Stimulated activated CD8-positive, alpha-beta memory T cell treated with anti-CD3 and anti-CD28 coated beads, Interleukin-7, amount 100 ng/mL, for 24 hours (primary cell): ENCODE results near the gene TEX29.

Experiments
- DNase-seq: peaks from one replicate; pipeline ENCODE4 v3.0.0-alpha.2; 2020; ENCODE audit warnings: low read depth

Gene TEX29

DNA sequence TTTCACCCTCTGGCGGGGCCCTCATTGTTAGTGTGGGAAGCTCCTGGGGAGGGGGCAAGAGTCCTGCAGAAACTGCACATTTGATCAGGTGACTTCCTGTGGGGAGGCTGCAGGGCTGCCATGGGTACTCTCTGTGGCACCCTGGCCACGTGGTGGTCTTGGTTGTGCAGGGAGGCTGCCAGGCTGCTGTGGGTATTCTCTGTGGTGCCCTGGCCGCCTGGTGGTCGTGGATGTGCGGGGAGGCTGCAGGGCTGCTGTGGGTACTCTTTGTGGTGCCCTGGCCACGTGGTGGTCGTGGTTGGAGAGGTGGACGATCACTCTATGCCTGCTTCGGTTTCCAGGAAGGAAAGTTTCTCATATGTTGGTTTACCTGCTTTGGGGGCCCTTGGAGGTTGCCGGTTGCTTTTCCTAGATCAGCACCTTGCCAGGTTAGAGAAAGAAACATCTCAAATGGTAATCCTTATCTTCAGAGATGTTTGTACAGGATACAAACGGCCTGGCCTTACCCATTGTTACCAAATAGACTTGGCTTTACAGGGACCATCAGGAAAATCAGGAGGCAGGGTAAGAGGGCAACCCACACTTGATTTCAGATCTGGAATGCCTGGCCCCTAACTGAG, 22.9 kb downstream of the TEX29 start:
- DNase-seq, result no peak

DNA sequence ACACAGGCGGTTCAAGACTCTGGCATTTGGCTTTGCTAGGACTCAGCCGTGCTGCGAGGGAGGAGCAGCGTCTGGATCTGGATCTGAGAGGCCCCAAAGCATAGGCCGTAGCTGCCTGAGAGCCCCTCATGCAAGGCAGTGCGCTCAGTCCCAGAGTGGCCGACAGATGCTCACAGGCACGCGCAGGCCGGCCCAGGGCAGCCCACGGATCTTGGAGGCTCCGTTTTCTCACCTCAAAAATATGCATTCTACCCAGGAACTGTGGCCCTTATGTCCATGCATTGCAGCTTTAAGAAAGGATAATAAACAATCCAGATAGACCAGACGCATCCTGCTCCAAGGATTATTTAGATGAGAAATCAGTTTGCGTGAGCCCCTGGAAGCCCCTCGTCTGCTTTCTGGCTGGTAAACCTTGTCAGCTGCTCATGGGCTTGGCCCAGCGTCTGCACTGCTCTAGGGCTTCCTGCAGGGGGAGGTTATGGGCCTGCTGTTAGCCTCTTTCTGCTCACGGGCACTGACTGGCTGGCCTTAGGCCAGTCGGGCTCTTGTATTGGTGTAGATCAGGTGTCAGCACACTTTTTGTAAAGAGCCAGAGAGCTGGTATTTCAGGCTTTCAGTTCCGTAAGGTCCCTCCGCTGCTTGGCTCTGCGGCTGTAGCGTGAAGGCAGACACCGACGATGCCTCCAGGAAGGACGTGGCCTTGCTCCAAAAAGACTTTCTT, 24.2 kb downstream of the TEX29 start:
- DNase-seq, result no peak

DNA sequence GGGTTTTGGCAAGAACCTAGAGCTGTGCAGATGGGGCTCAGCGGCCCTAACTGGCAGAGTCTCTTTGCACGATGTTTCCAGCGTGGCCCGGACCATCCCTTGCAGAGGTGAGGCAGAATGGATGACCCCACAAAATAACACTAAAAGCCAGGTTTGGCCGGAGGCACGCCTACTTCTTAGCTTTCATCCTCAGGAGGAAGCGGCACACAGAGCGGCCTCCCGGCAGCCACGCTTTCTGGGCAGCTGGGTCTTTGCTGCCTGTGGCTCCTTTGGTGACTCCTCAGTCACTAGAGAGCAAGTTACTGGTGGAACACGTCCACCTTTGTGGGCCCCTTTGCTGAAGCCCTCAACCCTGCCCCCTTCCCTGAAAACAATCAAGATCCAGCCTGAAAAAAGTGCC, 25.2 kb downstream of the TEX29 start:
- no peak for DNase-seq

DNA sequence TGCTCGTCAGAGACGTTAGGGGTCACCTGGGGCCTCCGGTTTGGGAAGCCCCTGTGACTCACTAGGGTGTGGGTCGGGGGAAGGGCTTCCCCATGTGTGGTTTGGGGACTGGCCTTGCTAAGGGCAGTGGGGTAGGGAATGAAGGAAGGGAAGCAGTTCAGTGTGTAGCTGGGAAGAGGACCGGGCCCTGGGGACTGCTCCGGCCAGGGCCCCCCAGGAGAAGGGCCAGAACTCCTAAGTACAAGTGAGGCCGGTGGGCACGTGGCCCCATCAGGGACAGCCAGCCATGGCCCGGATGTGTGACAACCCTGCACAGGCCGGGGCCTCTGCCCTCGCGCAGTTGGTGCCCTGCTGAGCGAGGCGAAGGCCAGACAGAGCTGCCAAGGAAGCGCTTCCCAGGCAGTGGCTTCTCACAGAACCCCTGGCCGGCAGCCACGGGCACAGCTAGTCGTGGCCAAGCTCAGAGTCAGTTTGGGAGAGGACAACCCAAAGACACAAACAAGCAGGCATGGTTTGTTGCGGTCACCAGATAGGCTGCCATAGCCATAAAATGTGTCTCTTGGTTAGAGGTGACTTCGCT, 25.7 kb downstream of the TEX29 start:
- DNase-seq, result no peak

DNA sequence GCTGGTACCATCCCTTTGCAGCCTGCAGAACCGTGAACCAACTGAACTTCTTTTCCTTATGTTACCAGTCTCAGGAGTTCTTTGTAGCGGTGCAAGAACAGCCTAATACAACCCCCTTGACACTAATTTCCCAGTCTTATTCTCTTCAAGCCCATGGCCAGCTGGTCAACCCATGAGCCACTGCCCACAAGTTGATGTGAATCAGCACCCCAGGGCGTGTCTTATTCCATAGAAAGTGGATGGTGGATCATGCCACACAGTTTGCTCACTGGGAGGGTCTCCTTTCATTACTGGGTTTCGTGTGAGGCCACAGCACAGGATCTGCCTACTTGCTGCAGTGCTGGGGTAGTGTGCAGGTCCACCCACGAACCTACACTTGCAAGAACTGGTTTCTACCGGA, 27.0 kb downstream of the TEX29 start:
- no peak for DNase-seq

DNA sequence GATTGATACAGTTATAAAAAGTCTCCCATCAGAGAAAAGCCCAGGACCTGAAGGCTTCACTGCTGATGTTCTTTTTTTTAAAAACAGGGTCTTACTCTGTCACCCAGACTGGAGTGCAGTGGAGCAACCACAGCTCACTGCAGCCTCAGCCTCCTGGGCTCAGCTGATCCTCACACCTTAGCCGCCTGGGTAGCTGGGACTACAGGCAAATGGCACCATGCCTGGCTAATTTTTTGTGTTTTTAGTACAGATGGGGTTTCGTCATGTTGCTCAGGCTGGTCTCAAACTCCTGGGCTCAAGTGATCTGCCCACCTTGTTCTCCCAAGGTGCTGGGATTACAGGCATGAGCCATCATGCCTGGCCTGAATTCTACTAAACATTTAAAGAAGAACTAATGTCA, 33.1 kb downstream of the TEX29 start:
- no peak for DNase-seq

DNA sequence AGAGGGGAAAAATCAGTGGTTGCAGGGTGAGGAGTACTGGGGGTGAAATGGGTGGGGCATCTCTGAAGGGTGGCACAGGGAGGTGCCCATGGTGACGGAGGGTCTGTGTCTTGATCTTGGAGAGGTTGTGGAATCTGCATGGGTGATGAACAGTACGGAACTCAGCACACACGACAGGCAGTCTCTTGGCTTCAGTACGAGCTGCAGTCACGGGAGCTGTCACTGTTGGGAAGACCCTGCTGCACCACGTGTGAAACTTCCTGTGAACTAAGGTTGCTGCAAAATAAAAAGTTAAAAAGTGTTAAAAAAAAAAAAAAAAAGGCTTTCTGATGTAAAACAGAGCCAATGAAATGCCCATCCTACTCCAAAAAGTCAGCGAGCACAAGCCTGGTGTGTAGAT, 34.3 kb downstream of the TEX29 start:
- no peak for DNase-seq

DNA sequence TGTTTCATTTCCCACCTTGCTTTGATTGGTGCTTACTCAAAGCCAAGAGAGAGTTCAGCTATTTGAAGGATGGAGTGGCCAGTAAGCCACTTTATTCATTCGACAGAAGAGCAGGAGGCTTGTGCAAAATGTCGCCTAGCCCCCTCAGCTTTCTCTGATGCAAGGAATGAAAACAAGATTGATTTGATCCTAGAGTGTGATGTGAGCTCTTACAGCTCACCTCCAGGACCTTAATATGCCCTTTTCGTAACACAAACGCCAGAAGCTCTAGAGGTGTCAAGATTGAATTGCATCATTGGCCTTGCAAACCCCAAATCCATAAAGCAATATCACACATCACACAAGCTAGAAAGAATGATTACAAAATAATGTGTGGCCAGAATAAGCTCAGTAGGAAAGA, 36.4 kb downstream of the TEX29 start:
- DNase-seq, result no peak

DNA sequence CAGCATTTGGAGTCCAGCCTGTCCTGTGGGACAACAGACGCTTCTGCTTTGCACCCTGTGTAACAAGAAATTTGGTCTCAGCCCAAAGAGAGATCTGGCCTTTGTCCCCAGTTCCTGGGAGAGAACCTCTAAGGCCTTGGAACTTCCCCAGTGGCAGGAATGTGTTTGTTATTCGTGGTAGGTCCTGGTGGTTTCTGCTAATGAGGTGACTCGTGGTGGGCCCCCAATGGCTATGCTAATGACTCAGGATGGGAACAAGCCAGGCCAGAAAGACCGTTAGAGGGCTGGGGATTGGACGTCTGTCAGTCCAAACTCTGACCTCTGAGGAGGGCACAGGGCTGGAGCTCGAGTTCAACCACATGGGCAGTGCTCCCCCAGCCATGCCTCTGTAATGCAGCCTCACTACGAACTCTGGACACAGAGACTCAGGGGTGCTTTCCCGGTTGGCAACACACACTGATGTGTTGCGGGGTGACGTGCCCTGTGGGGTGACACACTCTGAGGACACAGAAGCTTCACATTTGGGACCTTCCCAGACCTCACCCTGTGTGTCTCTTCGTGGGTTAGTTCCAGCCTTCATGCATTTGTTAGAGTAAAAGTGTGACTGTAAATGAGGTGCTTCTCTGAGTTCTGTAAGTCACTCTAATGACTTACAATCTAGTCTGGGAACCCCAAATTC, 38.9 kb downstream of the TEX29 start:
- no peak for DNase-seq

DNA sequence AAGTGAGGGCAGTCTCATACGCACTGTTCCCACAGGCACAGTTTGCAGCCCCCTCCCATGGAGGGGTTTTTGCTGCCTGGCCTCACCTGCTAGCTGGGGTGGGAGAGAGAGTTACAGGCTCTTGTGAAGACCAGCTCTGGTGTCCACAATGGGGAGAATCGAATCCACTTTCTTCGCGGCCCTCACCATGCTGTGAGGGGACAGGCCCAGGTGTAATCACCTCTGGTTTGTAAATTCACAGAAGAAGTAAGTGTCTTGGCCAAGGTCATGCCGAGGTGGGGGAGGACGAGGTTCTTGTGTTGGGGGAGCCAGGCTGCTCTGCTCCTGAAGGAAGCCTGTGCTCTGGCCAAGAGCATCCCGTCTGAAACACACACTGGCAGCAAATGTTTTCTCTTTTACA, 39.5 kb downstream of the TEX29 start:
- DNase-seq, result no peak

DNA sequence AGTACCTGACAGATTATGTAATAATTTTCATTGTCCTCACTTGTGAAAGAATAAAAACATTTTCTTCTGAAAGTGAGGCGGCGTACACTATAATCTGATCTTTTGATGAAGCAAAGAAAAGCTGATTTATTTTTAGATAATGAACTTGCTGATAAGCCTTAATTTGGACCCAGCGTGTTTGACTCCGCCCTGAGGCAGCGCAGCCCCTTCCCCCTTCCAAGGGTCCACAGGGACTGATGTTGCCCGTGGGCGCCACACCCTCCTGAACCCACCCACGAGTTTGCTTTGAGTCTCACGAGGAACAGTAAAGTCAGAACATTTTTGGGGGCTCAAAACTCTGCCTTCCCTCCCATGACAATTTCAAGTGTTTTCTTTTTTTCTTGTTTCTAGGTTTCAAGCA, 40.0 kb downstream of the TEX29 start:
- DNase-seq, result no peak

DNA sequence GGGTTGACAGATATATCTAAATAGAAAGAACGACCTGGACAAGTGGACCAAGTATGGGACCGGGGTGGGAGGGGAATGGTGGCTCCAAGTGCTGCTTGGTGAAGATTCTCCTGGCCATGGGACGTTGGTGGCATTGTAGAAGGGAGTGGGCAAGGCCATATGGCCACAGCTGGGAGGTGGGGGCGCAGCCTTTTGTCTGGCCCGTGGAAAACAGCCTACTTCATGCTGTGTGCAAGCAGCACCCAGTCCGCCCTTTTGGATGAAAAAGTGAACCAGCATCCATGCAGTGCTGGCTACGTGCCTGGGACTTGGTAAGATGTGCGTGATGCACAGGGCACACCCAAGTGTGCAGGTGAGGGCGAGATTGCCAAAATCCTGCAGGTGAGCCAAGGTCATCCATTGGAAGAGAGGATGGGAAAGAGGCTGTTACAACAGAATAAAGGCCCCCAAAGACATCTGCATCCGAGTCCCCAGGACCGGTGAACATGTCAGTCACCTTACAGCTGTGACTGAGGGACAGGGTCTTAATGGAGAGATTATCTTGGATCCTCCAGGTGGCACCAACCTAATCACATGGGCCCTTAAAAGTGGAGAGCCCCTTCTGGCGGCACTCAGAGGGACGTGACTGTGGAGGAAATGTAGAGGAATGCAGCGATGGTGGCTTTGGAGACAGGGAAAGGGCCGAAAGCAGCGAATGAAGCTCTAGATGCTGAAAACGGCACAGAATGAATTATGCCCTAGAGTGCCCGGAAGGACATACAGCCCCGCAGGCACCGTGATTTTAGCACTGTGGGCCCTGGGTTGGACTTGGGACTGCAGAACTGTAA, 40.8 kb downstream of the TEX29 start:
- no peak for DNase-seq

DNA sequence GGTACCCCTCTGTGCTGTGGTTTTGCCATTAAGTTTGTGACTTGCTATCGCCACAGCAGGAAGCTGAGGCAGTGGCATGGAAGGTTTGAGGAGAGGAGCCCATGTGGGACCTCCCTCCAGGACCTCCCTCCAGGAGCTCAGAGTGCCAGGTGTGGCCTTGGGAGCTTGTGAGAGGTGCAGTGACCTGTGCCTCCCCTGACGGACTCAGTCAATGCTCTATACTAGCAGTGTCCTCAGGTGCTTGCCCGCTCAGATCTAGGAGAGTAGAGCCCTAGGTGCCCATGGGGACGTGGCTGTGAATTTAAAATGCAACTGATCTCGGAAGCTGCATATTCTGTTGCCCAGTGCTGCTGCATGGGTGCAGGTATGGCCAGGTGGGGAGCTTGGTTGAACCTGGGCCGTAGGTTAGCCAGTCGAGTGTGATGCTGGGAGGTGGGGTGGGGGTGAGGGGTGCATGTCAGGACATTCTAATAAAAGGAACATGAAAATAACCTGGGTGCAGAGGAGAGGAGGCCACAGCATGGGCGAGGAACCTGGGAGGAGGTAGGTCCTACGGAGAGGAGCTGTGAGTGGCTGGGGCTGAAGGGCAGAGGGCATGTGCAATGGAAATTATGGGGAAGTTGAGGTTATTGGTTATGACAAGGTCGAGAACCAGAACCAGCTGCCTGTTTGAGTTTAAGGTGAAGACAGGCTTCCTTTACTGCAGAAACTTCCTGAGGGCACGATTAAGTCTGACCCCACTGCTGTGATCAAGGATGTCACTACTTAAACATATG, 41.6 kb downstream of the TEX29 start:
- no peak for DNase-seq

DNA sequence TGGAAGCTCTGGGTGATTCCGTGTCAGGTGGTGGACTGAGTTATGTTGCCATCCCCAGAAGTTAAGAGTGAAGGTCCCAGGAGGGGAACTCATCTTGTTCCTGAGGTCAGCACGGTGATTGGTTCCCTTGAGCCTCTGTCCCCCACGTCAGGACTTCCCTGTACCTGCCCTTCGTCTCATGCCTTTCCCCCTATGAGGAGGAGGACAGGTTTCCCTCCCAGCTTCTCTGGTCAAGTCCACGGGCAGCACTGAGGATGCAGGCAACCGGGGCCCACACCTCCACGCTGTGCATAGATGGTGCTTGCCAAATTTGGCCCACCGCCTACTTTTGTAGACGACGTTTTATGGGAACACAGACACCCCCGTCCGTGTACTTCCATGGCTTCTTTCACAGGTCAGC, 42.7 kb downstream of the TEX29 start:
- DNase-seq, result no peak

DNA sequence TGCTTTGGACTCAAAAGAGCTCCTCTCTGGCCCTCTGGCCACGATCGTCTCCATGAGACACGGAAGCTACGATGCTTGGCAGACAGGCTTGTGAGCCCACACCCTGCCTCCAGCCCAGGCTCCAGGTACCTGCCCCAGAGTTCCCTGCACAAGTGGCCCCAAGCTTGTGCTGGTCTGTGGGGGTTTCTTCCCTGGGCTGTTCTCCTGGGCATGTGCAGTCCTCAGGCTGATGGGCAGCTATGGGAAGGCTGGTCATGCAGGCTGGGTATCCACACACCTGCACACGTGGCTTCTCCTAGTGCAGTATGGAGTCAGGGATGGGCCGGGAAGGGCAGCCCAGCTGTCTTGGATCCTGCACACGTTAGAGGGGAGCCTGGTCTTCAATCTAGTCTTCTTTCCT, 43.1 kb downstream of the TEX29 start:
- no peak for DNase-seq

DNA sequence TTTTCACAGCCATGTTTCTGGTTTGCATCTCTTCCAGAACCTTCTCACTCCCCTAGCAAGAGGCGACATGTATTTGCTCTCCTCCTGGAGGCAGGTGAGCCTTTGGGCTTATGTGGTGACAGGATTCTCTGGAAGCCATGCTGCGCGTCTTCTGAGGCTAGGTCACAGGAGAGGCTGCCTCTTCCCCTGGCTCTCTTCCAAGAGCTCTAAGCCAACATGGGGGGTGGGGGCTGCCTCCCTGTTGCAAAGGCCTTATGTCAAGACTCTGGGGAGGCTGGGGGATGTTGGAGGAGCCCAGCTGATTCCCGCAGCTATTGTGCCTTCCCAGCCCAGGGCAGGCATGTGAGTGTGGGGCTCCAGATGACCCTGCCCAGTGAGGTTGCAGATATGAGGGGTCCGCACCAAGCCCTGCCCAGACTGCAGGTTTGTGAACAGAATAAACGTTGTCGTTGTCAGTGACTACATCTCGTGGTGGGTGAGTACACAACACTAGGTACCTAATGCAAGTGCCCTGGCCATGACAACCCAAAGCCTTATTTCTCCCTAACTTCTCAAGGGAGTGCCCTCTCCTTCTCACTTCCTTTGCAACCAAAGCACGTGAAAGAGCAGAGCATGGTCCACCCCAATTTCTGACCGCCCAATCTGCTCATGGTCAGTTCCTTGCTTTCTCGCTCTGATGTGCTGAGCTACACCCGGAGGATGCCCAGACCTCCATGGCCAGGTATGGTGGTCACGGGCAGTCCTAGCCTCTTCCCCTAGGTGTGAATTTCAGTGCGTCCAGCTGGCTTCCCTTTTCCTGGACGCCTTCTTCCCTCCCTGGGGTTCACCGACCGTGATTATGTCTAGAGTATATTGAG, 44.9 kb downstream of the TEX29 start:
- DNase-seq, result no peak

DNA sequence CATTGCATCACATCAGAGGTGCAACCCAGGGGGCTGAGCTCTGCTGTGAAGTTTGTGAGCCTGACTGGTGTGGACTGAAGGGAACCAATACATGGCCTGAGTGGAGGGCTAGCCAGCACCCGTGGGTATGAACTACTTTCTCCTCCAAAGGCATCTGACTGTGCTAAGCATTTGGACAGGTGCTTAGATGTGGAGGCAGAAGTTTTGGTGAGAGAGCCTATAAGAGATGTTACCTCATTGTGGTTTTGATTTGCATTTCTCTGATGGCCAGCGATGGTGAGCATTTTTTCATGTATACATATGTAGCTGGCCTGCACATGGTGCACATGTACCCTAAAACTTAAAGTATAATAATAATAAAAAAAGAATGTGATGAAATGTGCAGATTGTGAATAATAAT, 46.9 kb downstream of the TEX29 start:
- no peak for DNase-seq

DNA sequence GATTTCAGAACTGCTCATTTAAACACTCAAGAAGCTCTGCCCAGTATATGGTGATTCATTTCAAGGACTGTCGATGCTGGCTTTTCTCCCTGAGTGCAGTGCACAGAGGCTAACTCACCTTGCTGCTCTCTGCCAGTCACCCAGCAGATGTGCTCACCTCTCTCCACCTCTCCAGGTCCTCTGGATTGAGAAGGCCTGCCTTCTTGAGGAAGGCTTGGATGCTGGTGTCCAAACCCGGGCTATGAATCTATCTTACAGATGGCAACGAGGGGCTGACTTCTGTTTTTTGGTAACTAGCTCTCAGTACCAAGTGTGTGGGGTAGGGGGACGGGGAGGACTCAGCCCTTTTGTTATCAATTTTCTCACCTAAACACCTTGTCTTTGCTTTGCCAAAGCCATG, 47.6 kb downstream of the TEX29 start:
- no peak for DNase-seq

DNA sequence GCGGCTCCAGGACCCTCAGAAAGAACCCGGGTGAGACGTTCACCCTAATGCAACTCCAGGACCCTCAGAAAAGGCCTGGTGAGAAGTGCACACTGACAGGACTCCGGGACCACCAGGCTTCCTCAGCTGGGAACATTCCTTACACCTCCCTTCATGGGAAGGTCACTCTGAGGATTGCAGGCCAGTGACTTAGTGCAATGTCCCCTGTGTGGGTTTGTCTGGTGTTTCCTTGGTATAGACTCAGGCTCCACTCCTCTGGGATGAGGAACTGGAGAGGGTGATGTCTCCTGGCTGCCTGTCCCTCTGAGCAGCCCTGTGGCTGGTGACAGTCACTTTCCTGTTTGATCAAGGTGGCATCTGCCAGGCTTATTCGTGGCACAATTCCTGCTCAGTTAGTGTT, 49.7 kb downstream of the TEX29 start:
- DNase-seq, result no peak
